ENCODE measurements around the gene B9D1.

Gene B9D1

GRCh38 chr17:19362277-19363113 lies at the start of gene B9D1:
TSS of gene B9D1 (minus strand) at chr17:19362723. CDS start at chr17:19362569, 154 bp downstream.
- DNase-seq (ENCODE audit: low read depth in 2 of 2) = peak; percentile 88 to 91

GRCh38 chr17:19411631-19412030 lies 49.1 kb upstream of the B9D1 start:
- DNase-seq (ENCODE audit: low read depth in 2 of 2) = no peak

- DNase-seq (ENCODE audit: low read depth in 2 of 2) = no peak
These were observed 48.5 kb upstream of the B9D1 start, which contains the start of gene RNF112 for GRCh38 chr17:19410875-19411620. TSS of gene RNF112 (plus strand) at chr17:19411232. CDS start at chr17:19411409, 177 bp downstream.

- DNase-seq (ENCODE audit: low read depth in 2 of 2) = no peak
These were observed 47.6 kb upstream of the B9D1 start for GRCh38 chr17:19410091-19410490.

- no peak for DNase-seq (ENCODE audit: low read depth in 2 of 2)
These were observed 47.0 kb upstream of the B9D1 start for GRCh38 chr17:19409509-19409908.

- no peak for DNase-seq (ENCODE audit: low read depth in 2 of 2)
These were observed 46.5 kb upstream of the B9D1 start for GRCh38 chr17:19409066-19409465.

GRCh38 chr17:19408346-19408710 lies 45.8 kb upstream of the B9D1 start:
- DNase-seq (ENCODE audit: low read depth in 2 of 2) = no peak

- no peak for DNase-seq (ENCODE audit: low read depth in 2 of 2)
These were observed 45.2 kb upstream of the B9D1 start for GRCh38 chr17:19407601-19408345.

- no peak for DNase-seq (ENCODE audit: low read depth in 2 of 2)
These were observed 42.6 kb upstream of the B9D1 start for GRCh38 chr17:19405114-19405513.

- DNase-seq (ENCODE audit: low read depth in 2 of 2) = no peak
These were observed 41.7 kb upstream of the B9D1 start for GRCh38 chr17:19404264-19404663.

GRCh38 chr17:19403021-19403420 lies 40.5 kb upstream of the B9D1 start:
- no peak for DNase-seq (ENCODE audit: low read depth in 2 of 2)

- DNase-seq (ENCODE audit: low read depth in 2 of 2) = no peak
These were observed 39.6 kb upstream of the B9D1 start for GRCh38 chr17:19402171-19402570.

GRCh38 chr17:19401321-19402010 lies 38.9 kb upstream of the B9D1 start:
- DNase-seq (ENCODE audit: low read depth in 2 of 2) = no peak

GRCh38 chr17:19399750-19400450 lies 37.4 kb upstream of the B9D1 start:
- no peak for DNase-seq (ENCODE audit: low read depth in 2 of 2)

- DNase-seq (ENCODE audit: low read depth in 2 of 2) = no peak
These were observed 36.0 kb upstream of the B9D1 start for GRCh38 chr17:19398301-19399181.

GRCh38 chr17:19397556-19398041 lies 35.1 kb upstream of the B9D1 start:
- no peak for DNase-seq (ENCODE audit: low read depth in 2 of 2)

GRCh38 chr17:19392303-19392702 lies 29.8 kb upstream of the B9D1 start:
- no peak for DNase-seq (ENCODE audit: low read depth in 2 of 2)

GRCh38 chr17:19391432-19391831 lies 28.9 kb upstream of the B9D1 start:
- no peak for DNase-seq (ENCODE audit: low read depth in 2 of 2)

GRCh38 chr17:19390951-19391350 lies 28.4 kb upstream of the B9D1 start:
- DNase-seq (ENCODE audit: low read depth in 2 of 2) = no peak

Data from stimulated activated CD4-positive, alpha-beta T cell treated with anti-CD3 and anti-CD28 coated beads, Interleukin-1b, Interleukin-23, amount 100 ng/mL, for 1 hour (primary cell).